Breast epithelium (tissue), 3 donors: ENCODE results near the gene MEIKIN.

ENCODE experiments used
- POLR2A ChIP-seq: fragments of 450-650 bp; IDR thresholded peaks from one replicate; pipeline ENCODE4 v1.6.1; 2016; ENCODE audit warnings: antibody characterized with exemption, mild to moderate bottlenecking, moderate library complexity
- TF ChIP-seq, protein P1 (sequence below), 3 donors: fragments of 450-650 bp; IDR thresholded peaks; one replicate each; pipeline ENCODE4 v1.5.1; 2016 to 2017; ENCODE audit warnings: antibody characterized with exemption in 3 of 3, mild to moderate bottlenecking in 3 of 3, moderate library complexity in 3 of 3

DNA sequence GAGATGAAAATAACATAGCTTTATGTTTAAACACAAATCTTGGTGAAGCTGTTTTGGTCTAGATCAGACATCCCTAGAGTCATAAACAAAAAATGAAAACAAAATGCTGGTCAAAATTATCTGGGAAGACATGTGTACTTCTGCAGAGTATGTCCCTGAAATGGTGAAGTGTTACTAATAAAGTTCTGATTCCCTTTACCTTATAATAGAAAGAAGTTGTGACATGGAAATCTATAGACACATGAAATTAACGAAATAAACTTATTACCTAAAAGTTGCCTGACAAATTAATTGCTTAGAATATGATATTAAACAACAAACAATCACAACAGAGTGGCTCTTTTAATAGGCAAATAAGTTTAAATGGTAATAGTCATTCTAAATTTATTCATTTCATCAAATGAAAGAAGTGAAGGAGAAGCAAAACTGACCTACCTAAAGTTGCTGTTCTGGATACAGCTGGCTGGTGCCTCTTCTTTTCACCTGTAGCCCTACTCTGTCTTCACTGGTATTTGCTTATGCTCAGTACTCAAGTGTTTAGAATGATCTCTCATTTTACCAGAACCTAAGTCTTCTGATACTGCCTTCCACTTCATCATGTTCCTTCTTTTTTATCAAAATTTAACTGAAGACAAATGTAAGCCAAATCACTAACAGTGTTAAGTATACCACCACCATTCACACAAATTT, 187.5 kb downstream of the MEIKIN start:
- TF ChIP-seq, protein P1, sequence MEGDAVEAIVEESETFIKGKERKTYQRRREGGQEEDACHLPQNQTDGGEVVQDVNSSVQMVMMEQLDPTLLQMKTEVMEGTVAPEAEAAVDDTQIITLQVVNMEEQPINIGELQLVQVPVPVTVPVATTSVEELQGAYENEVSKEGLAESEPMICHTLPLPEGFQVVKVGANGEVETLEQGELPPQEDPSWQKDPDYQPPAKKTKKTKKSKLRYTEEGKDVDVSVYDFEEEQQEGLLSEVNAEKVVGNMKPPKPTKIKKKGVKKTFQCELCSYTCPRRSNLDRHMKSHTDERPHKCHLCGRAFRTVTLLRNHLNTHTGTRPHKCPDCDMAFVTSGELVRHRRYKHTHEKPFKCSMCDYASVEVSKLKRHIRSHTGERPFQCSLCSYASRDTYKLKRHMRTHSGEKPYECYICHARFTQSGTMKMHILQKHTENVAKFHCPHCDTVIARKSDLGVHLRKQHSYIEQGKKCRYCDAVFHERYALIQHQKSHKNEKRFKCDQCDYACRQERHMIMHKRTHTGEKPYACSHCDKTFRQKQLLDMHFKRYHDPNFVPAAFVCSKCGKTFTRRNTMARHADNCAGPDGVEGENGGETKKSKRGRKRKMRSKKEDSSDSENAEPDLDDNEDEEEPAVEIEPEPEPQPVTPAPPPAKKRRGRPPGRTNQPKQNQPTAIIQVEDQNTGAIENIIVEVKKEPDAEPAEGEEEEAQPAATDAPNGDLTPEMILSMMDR (IDR thresholded peaks at IDR 0.05): no peak
- TF ChIP-seq POLR2A: no peak
